GM21529 (cell line): ENCODE results near the gene HLA-DOB.

Source experiments
- ATAC-seq: cut with Tn5 transposase; IDR thresholded peaks from one replicate; pipeline ENCODE4 v1.9.1; 2021; ENCODE audit not compliant: unreplicated experiment

The HLA-DOB gene

DNA sequence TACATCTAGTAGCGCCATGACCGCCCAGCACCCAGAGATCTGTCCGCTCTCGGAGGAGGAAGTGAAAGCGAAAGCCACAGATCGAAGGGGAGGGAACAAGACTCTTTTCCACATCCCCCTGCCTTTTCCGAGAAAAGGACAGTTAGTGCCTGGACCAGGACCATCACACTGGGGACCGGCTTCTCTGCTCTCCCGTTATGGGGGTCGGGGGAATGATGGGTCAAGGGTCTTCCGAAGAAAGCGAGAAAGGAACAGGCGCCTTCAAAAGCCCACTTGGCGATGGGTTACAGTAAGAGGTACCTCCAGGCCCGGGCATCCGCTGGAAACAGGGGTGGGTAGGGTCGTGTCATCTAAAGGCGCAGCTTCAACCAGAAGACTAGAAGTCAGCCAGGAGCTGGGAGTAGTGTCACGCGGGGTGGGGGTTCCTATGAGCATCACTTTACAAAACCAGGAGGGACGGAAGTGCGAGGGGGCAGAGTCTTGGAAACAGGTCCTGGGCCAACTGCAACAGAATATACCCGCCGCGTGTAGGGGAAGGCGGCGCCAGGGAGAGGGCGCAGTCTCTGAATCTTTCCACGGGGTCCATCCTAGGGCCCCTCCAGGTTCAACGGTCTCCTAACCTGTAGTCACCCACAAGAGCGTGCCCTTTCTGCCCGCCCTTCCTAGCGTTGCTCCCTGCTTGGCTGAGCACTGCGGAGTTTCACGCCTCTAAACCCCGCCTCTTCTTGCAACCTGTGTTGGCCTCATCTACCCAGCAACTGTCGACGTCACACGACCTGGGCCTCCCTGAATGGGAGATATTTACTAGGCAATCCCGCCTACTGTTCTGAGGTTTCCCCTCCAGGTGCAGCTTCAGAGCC is 27.4 kb upstream of the HLA-DOB start, which contains the start of gene PSMB8:
TSS of gene PSMB8 (minus strand) at position 69 of the 860 bp plus-strand sequence. CDS start at position 18, 51 bp downstream.
- ATAC-seq, result peak; percentile 57

DNA sequence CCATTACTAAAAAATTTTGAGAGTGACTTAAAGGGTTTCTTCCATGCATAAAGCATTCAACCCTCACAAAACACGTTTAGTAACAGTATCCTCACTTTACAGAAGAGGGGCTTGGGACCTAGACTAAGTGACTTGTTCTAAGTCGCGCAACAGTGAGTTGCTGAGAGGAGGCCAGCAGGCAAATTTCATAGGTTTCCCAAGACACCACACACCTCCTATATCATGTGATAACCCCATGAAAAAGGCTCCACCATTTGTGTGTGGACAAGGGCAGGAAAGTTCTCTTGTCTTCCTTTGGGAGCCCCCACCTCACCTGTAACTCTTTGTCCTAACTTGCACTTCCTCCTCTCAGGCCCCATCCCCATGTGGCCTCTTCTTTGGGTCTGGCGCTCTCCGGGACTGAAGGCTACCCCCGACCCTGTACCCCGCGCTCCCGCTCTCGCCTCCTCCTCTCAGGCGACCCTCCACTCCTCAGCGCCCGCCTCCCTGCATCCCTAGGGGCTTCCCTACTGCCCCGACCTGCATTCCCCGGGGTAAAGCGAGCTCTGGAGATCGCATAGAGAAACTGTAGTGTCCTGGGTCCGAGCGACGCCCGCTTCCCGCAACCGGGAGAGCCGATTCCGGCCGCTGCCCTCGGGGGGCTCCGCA is 26.7 kb upstream of the HLA-DOB start:
- ATAC-seq, result no peak

DNA sequence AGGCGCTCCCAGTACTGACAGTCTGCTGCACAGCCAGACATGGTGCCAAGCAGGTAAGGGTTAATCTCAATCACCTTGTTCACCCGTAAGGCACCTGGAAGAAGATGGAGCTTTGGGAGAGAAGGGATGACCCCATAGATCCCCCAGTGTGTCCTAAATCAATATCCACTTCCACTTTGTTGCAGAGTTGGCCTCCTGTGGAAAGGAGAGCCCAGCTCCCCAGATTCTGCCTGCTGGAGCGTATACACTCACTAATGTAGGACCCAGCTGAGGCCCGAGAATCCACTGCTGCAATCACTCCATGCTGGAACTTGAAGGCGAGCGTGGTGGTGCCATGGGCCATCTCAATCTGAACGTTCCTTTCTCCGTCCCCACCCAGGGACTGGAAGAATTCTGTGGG is 25.9 kb upstream of the HLA-DOB start:
- no peak for ATAC-seq

DNA sequence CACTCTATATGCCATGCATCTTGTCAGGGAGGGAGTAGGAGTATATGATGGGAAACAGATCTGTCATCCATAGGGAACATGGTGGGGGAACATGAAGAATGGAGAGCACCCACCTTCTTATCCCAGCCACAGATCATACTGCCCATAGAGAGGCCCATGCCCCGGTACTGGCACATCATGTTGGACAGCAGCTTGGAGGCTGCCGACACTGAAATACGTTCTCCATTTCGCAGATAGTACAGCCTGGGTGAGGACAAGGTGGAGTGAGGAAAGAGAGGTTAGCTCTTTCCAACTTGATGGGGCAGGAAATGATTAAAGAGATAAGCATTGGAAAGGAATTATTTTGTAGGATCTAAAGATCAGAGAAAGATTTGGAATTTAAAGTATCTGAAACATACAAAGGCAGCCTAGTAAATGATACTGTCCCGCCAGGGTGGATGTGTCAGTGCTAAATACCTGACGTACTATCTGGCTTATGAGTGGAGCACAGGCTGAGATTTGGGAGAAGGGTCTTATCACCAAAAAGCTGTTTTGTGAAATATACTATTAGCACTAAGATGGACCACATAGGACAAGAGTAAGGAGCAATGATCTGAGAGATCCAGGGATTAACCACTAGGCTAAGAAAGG is 25.3 kb upstream of the HLA-DOB start:
- no peak for ATAC-seq

DNA sequence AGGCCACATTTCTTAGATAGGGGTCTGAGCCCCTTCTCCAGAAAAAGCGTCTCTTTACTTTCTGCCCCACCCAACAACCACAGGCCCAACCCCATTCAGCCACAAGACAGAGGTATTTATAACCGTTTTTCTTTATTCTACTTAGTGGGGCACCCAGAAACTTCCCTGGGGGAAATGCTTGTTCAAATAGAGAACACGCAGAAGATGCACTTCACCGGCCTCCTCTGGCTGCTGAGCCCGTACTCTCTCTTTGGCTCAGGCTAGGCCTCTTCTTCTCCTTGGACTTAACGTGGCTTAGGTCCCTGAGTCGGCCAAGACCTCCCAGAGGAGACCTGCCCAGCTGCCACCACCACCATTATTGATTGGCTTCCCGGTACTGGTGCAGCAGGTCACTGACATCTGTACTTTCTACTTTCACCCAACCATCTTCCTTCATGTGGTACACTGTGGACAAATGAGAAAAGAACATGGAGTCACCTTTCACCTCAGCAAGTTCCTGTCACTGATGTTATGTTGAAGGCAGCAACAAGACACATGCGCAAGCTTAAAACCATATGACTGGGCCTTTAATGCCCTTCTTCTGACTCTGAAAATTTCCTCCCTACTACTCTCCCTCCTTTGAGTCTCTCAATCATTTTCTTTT is 23.9 kb upstream of the HLA-DOB start:
- ATAC-seq, result no peak

DNA sequence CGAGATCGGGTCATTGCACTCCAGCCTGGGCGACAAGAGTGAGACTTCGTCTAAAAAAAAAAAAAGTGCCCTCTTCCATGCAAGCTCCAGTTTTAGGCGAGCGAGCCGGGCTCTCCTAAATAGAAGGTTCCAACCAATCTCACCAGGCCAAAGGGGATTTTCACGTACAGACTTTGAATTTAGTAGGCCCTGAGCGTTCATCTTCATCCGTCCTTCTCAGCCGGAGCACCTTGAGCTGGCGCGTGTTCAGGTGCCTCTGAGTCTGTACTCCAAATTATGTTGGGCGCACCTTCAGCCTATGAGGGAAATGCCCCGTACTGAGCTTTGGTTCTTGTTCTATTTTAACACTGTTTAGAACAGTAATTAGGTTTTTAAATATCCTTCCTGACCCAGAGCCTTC is 22.6 kb upstream of the HLA-DOB start:
- no peak for ATAC-seq

DNA sequence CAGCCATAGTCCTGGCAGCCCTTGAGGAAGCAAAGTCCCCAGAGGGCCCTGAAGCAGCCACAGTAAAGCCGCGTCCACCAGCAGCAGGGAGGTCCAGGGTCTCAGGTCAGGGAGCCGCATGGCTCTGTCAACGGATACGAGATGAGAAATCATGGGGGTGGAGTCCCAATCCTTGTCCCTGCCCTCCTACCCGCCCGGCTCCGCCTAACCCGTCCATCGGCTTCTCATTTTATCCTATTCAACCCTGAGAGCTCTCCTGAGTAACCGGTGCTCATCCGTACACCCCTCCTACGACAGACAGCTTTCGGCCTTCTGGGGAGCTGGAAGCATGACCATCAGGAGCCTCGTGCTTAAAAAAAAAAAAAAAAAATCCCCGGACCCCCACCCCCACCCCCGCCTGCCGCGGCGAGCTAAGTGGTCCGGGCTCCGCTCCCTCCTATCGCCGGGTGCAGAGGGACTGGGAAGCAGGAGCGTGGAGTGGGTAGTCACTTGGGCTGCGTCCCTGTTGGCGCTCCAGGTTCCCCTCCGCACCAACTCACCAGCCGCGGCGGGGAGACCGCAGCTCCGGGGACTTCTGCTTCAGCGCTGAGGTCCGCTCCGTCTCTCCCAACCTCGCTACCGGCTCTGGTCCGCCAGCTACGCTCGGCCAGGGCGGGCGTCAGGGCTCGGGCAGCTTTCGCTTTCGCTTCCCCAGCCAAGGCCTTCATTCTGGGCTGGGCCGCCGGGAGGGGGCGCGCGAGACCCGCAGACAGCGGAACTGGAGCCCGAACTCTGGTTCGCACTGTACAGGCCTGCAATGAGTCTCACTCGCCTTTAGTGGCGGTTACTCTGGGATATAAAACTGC is 21.5 kb upstream of the HLA-DOB start, which contains the start of gene TAP2:
TSS of gene TAP2 (minus strand) at position 626 of the 845 bp plus-strand sequence. CDS start at position 120, 506 bp downstream.
- ATAC-seq, result peak; percentile 69

DNA sequence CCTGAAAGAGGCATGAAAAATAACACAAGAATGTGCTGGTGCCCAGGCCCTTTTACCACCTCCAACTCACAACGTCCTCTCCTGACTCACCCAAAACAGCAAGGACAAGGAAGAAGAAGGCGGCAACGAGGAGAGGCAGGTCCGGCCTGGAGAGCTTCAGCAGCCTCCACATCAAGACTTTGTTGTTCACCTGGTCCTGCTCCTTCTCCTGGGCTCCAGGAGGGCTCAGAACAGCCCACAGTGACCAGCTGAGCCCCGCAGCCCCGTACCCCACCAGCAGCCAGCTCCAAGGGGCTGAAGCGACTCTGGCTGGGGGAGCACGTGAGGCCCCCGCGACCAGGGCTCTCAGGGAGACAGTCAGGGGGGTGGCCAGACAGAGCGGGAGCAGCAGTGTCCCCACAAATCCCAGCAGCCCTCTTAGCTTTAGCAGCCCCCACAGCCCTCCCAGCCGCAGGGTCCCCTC is 20.9 kb upstream of the HLA-DOB start:
- ATAC-seq, result no peak

DNA sequence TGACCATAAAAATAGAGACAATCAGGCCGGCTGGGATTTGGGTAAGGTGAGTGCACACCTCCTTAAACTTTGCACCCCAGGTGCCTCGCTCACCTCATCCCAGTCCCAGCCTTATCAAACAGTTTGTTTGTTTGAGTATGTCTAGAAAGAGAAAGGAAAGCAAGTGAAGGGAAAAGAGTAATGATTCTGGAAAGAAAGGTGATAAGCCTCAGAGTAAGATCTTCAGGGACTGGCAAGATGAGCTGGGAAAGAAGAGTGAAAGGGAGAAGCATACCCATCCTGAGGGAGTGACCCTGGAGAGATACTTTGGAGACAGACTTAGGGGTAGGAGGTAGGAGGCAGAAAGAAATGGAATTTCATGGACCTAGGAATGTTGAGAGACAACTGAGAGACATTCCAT is 20.1 kb upstream of the HLA-DOB start:
- no peak for ATAC-seq

DNA sequence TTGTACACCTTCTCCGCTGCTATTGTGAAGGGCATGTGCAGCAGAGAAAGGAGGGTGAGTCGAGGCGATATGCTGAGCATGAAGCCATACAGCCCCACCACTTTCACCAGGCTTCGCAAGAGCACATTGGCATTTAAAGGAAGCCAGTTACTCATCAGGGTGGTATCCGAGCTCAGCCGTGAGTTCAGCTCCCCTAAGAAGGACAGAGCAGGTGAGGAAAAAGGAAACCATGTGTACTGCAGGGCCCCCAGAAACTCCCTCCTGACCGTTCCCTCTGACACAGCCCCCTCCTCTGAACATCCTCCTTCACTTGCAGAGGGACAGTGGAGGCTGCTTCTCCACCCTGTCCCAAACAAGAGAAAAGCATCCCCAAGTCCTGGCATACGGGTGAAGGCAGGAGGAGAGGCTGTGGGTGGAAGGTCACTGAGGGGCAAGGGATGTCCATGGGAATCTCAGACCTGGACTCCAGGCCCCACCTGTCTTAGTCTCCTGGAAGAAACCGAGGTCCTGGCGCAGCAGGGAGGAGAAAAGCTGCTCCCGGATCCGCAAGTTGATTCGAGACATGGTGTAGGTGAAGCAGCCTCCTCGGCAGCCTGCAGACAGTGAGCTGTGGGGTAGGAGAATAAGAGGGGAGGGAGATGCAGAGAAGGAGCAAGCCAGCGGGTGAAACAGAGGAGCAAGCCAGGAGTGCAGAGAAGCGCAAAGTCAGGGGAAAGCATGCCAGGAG is 18.5 kb upstream of the HLA-DOB start:
- no peak for ATAC-seq

DNA sequence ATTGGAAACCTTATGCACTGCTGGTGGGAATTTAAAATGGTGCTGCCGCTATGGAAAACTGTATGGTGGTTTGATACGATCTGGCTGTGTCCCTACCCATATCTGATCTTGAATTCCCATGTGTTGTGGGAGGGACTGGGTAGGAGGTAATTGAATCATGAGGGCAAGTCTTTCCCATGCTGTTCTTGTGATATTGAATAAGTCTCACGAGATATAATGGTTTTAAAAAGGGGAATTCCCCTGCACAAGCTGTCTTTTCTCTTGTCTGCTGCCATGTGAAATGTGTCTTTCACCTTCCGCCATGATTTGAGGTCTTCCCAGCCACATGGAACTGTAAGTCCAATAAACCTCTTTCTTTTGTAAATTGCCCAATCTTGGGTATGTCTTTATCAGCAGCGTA is 16.9 kb upstream of the HLA-DOB start:
- no peak for ATAC-seq

DNA sequence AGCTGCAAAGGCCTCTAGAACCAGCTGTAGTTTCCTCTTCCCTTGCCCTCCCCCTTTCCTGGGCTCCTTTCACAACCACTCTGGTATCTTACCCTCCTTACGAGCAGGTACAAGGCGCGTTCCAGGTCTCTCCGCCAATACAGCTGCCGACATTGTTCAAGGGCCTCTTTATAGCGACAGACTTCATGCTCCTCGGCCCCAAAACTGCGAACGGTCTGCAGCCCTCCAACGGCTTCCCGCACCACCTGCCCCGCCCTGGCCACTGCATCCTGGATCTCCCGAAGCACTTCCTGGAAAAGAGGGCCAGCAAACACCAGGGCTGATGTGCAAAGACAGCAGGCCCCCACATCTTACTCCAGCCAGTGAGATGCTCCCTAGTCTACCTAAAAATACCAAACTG is 15.7 kb upstream of the HLA-DOB start:
- ATAC-seq, result no peak

DNA sequence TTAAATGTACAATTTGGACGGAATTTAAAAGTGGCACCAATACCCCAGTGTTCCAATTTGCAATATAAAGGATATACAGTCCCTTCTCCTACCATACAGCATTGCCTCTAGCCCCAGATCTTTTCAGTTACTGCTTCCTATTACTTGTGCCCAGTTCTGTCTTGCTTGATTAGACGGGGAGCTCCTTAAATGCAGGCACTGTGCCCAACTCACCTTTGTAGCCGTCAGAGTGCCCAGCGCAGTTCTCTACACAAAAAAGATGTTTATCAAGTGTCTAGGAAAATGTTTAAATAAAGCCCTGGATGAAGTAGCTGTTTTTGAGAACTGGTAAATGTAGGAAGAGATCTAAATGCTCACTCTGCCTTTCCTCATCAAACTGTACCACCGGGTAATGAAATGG is 14.1 kb upstream of the HLA-DOB start:
- no peak for ATAC-seq

DNA sequence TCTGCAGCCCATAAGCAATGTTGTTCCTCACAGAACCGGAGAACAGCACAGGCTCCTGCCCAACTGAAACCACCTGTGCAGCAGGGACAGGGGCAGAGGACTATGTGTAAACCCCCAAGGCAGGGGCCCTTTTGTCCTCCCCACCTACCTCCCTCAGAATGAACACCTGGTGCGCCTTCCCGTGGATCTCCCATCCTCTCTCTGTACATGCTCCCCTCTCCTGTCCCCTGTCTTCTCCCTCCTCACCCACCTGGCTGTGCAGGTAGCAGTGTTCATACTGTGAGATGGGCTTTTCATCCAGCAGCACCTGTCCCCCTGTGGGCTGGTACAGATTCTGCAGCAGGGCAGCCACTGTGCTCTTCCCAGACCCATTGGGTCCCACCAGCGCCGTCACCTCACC is 13.2 kb upstream of the HLA-DOB start:
- no peak for ATAC-seq

DNA sequence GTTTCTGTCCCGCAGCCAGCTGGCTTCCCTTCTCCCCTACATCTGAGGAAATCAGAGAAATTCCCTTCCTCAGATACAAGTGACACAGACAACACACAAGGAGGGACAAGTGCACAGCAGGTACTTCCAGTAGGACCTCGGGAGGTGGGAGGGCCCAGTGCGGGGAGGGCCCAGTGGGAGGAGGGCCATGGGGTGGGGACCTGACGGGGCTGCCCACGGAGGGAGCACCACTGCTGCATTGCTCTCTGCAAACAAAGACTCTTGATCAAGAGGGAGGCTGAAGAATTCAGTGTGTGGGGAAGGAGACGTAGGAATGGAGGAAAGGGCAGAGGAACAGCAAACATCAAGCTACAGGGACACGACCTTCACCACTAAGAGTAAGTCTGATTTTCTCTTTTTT is 12.7 kb upstream of the HLA-DOB start:
- ATAC-seq, result no peak

DNA sequence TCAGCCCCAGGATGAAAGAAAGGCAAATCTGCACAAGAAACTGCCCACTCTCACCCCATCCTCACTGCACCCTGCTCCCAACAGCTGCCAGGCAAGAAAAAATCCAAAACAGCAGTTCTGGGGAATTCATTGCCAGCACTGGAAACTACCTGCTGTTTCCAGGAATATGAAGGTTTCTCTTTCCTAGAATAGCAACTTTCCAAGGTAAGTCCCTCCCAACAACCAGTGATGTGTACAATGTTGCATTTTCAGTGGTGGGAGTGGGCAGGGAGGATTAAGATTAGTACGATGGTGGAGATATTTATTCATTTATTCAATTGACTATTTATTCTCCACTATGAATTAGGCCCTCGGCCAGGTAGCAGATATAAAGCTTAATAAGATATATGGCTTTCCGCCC is 10.2 kb upstream of the HLA-DOB start:
- ATAC-seq, result no peak

DNA sequence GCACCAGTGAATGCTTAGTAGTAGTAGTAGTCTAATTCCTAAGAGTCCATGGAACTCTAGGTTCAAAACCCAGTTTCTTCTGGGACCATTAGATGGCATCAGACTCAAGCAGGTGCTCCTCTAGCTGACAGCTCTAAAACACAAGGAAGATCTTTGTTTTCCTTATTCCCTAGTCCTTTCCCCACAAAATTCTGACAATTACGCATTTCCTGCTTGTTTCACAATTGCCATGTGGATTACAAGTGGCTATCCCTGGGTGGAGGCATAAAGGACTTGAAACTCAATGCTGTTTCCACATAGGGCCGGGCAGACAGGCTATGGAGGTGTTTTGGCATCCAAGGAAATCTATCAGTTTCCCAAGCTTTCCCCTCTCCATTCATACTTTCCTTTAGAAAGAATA is 9.2 kb upstream of the HLA-DOB start:
- no peak for ATAC-seq

DNA sequence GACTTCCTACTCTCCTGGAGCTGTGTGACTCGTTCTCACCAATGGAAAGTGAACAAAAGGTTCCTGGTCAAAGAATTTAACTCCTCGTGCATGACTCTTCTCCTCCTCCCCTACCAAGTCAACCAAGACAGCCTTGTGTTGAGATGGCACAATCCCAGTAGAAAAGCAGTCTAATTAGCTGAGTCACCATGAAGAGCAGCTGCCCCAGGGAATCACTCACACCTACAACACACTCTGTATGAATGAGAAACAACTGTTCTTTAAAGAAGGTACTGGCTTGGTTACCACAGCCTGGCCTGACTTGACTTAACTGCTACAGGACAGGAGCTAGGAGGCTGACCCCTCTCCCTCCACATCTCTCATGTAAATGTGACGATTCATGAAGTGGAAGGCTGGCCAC is 2.9 kb upstream of the HLA-DOB start:
- no peak for ATAC-seq

DNA sequence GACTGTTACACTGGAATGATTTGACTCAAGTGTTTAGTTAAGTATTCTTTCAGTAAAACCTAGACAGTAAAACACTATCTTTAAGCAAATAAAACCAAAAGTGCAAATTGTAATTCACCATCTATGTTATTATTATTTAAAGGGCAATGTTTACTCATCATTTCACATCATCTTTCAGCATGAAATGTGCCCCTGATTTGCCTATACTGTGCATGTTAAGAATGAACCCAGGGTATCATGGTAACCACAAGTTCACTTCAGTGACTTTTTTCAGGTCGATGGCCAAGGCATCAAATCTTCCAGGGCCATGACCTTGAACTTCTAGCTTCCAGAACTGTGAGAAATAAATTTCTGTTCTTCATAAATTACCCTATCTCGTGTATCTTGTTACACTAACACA is 2.1 kb upstream of the HLA-DOB start:
- no peak for ATAC-seq

DNA sequence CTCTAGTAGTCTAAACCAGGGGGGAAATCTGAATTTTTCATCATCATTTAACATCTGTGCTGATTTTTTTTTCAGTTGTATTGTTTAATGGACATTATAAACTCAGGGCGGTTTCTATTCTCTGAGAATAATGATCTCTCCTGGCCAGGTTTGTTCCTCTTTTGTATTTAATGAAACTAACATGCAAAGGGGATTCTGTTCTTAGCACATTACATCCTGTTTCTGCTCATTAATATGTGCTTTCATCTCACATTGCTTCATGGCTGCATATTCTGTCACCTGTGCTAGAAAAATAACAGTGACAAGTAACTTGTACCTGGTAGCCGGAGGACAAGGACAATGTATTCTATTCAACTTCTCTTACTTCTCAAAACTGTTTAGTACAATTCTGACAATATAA is 806 bp downstream of the HLA-DOB start:
- peak; percentile 69 for ATAC-seq
